Measurements from ENCODE around the gene ADH6.

DNA sequence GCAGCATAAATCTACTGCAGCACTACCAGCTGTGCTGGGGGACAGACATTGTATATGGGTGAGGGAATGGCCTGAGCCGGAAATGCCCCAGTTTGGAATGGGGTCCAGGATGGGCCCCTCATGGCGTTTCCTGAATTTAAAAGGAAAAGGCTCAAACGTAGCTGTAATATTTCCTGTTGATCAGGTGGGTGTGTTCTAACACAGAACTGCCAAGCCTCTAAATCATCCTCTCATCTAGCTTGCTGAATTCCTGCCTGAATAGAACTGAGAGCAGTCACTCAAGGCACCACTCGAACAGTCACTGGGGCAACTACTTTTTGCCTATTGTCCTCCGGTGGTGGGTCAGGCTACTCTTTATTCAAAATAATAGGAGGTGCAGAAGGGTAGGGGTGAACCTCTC, 28.7 kb downstream of the ADH6 start:
- TF ChIP-seq, protein P1, sequence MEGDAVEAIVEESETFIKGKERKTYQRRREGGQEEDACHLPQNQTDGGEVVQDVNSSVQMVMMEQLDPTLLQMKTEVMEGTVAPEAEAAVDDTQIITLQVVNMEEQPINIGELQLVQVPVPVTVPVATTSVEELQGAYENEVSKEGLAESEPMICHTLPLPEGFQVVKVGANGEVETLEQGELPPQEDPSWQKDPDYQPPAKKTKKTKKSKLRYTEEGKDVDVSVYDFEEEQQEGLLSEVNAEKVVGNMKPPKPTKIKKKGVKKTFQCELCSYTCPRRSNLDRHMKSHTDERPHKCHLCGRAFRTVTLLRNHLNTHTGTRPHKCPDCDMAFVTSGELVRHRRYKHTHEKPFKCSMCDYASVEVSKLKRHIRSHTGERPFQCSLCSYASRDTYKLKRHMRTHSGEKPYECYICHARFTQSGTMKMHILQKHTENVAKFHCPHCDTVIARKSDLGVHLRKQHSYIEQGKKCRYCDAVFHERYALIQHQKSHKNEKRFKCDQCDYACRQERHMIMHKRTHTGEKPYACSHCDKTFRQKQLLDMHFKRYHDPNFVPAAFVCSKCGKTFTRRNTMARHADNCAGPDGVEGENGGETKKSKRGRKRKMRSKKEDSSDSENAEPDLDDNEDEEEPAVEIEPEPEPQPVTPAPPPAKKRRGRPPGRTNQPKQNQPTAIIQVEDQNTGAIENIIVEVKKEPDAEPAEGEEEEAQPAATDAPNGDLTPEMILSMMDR (conservative IDR thresholded peaks at IDR 0.05), result no peak
- TF ChIP-seq EZH2 (IDR thresholded peaks at IDR 0.05; ENCODE audit: low read depth), result no peak

Measured in PC-9 (cell line).